Right lobe of liver (tissue), 6 donors: Measurements from ENCODE around the gene NKAPD1. TPM values are rescaled to one million over a fixed set of nuclear protein-coding genes. Genes with fewer than 3 reads are reported as not detected.

Source experiments
- ATAC-seq, 4 donors: fragments of 200-7000 bp; cut with Tn5 transposase; one replicate each; pipeline ENCODE4 v1.9.1; 2020; ENCODE audit warnings: mild to moderate bottlenecking in 4 of 4, moderate library complexity in 4 of 4
- DNase-seq, 3 donors: peaks; one replicate each; pipeline ENCODE4 v3.0.0-alpha.2; 2020
- H3K27ac ChIP-seq, 3 donors: fragments of 200-600 bp; one replicate each; pipeline ENCODE4 v1.8.0; 2022
- H3K27me3 ChIP-seq, 2 donors: fragments of 200-600 bp; one replicate each; pipeline ENCODE4 v1.8.0; 2022
- H3K36me3 ChIP-seq, 4 donors: fragments of 200-600 bp; sonication (generic) in 1 of 4; one replicate each; pipeline versions ENCODE4 v1.5.1 to v1.8.0; 2017 to 2022; ENCODE audit warnings: control low read depth in 1 of 4
- H3K4me1 ChIP-seq, 4 donors: fragments of 200-600 bp; sonication (generic) in 1 of 4; one replicate each; pipeline versions ENCODE4 v1.5.1 to v1.8.0; 2017 to 2022; ENCODE audit warnings: control low read depth in 1 of 4
- H3K4me3 ChIP-seq, 3 donors: fragments of 200-600 bp; one replicate each; pipeline ENCODE4 v1.8.0; 2022
- H3K9me3 ChIP-seq, 4 donors: fragments of 200-600 bp; sonication (generic) in 1 of 4; one replicate each; pipeline versions ENCODE4 v1.5.1 to v1.8.0; 2017 to 2022; ENCODE audit warnings: control low read depth in 1 of 4
- CTCF ChIP-seq, 4 donors: fragments of 200-600 bp in 3 of 4; fragments of 450-650 bp in 1 of 4; IDR thresholded peaks; one replicate each; pipeline versions ENCODE4 v1.5.1 to v1.8.0; 2016 to 2022; ENCODE audit warnings: antibody characterized with exemption in 4 of 4, mild to moderate bottlenecking in 2 of 4
- POLR2A ChIP-seq: fragments of 450-650 bp; IDR thresholded peaks from one replicate; pipeline ENCODE4 v1.6.1; 2017; ENCODE audit warnings: antibody characterized with exemption, mild to moderate bottlenecking
- WGBS: methylation state at CpG from one replicate; pipeline ENCODE4 v1.1.6; 2018; ENCODE audit warnings: low coverage, low lambda C conversion rate; ENCODE audit not compliant: insufficient coverage; ENCODE audit errors: missing lambda C conversion rate; 5-methylcytosine and 5-hydroxymethylcytosine counted together
- intact Hi-C, 2 donors: fragments of 100-400 bp; cut with DNase I; formaldehyde crosslinking; loops; one replicate each; pipeline versions ENCODE4 v1.11.2 to v1.14.1; 2022
- total RNA-seq, 6 experiments: library from RNA; depleted of rRNA in 2 of 6; stranded (reverse); fragments of >200 nt in 2 of 6; fragmentation: NEBNext Ultra II Directional in 3 of 6; extraction: Animal tissue kit (Norgen Biotek cat#: 25700) in 3 of 6; gene quantifications; one replicate each; pipeline versions ENCODE4 v1.1.0 to v1.2.4, GENCODE V29; 2016 to 2023
- donor health status: DM: no; HTN: yes; CAD: no.
- donor health status: DM: no; HTN: no; CAD: no.
- donor health status: DM: no; HTN: no; CAD: no.
- donor health status: DM: no; HTN: yes; CAD: no.
- donor health status: DM: no; HTN: yes; CAD: no.

NKAPD1 gene
- total RNA-seq, 6 experiments from 2014 or later = 4.7 to 7.7 (median 6.0) TPM

DNA sequence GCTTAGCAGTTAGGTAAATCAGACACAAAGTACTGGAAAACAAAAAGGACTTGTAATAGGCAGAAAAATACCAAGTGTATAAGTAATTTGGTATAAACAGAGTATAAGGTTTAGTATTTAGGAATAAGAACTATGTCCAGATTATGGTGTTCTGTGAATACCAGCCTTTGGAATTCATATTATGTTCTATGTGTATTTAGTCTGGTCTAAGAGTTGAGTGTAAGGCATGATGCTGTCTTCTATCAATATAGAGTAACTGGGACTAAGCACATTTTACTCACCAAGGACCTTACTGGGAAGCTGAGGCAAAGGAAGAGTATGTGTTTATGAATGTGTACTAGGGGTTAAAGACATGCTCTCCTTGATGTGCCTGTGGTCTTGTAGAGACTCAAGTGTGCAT, 22.1 kb downstream of the NKAPD1 start:
- H3K27me3 ChIP-seq = no peaks in the 10 kb centered on the region
- H3K4me3 ChIP-seq = no peak overlapping the region
- intact Hi-C loops = no loop called here
- no peak for TF ChIP-seq POLR2A
- no peak for TF ChIP-seq CTCF (IDR thresholded peaks at IDR 0.05)
- no peak for ATAC-seq
- peaks cover 0 to 53% (median 21%) of the 10 kb centered on the region in 4 donors for H3K36me3 ChIP-seq
- no peaks in the 10 kb centered on the region for H3K9me3 ChIP-seq
- H3K4me1 ChIP-seq = peaks cover 0 to 13% (median 0%) of the 10 kb centered on the region in 4 donors
- no peak for DNase-seq
- H3K27ac ChIP-seq = no peak overlapping the region

GRCh38 chr11:112097734-112098528, 23.8 kb downstream of the NKAPD1 start:
- H3K36me3 ChIP-seq = peaks cover 0 to 37% (median 11%) of the 10 kb centered on the region in 4 donors
- ATAC-seq = no peak

DNA sequence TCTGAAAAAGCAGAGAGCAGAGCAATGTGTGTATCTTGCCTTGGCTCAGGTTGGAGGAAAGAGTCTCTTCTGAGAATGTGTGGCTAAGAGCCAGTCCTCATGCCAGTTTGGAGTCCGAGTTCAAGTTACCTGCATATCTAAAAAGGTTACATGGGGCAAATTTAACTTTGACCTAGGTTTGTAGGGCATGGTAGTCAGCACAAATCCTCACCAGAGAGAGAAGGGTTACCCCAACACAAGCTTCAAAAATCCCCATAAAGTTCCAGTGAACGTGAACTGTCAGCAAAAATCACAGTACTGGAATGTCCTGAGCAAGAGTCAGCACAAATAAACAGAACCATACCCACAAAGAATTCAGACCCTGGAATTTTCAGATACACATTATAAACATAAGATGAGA, 26.4 kb downstream of the NKAPD1 start:
- H3K27ac ChIP-seq = peak overlapping the region in 1 of 3 donors; percentile 54
- peaks cover 0 to 13% (median 0%) of the 10 kb centered on the region in 4 donors for H3K4me1 ChIP-seq
- intact Hi-C loops = loop anchor here in 1 of 2 donors (10.0 kb wide), 1 partner anchor 174 kb away; no protein-coding TSS in a partner anchor
- H3K36me3 ChIP-seq = peaks cover 0 to 17% (median 3%) of the 10 kb centered on the region in 4 donors
- DNase-seq (peak in 1 of 3 donors; percentile 55), ATAC-seq (peak; percentile 52 to 90 (median 72))
- H3K27me3 ChIP-seq = no peaks in the 10 kb centered on the region
- WGBS = 13% methylated on average over 2 of the region's 2 CpGs
- H3K9me3 ChIP-seq = no peaks in the 10 kb centered on the region
- TF ChIP-seq CTCF (IDR thresholded peaks at IDR 0.05) (no peak), POLR2A (no peak)
- no peak overlapping the region for H3K4me3 ChIP-seq

More at GRCh38 chr11:112097734-112098528, 23.8 kb downstream of the NKAPD1 start:
- WGBS = 93% methylated on average over 10 of the region's 11 CpGs
- no peaks in the 10 kb centered on the region for H3K27me3 ChIP-seq
- no peaks in the 10 kb centered on the region for H3K9me3 ChIP-seq
- TF ChIP-seq POLR2A = no peak
- no peak for TF ChIP-seq CTCF (IDR thresholded peaks at IDR 0.05)
- no peak overlapping the region for H3K4me3 ChIP-seq
- DNase-seq = no peak
- H3K27ac ChIP-seq = no peak overlapping the region
- H3K4me1 ChIP-seq = peaks cover 0 to 13% (median 0%) of the 10 kb centered on the region in 4 donors
- intact Hi-C loops = no loop called here

- intact Hi-C loops = loop anchor here in 1 of 2 donors (10.0 kb wide), 1 partner anchor 171 kb away; no protein-coding TSS in a partner anchor
- no peak for TF ChIP-seq POLR2A
- no peak for TF ChIP-seq CTCF (IDR thresholded peaks at IDR 0.05)
- WGBS = 74% methylated on average over 6 of the region's 6 CpGs
- Histone ChIP-seq H3K9me3 (no peaks in the 10 kb centered on the region), H3K27ac (no peak overlapping the region), H3K4me3 (no peak overlapping the region), H3K36me3 (no peaks in the 10 kb centered on the region), H3K4me1 (peaks cover 0 to 13% (median 0%) of the 10 kb centered on the region in 4 donors), H3K27me3 (no peaks in the 10 kb centered on the region)
- DNase-seq (no peak), ATAC-seq (peak in 1 of 4 donors; percentile 29)
These were observed 29.3 kb downstream of the NKAPD1 start for GRCh38 chr11:112103446-112103845.
